ENCODE results near the gene SMCP.
A peak's percentile ranks its signal among the peaks of the same experiment; 100 is the strongest.

Gene SMCP

GRCh38 chr1:152878042-152878441, at the start of gene SMCP:
TSS of gene SMCP (plus strand) at chr1:152878322. CDS start at chr1:152884423, 6,101 bp downstream.
- no peak for DNase-seq

GRCh38 chr1:152836870-152837269, 41.3 kb upstream of the SMCP start:
- DNase-seq, result no peak

- no peak for DNase-seq
These were observed 35.6 kb upstream of the SMCP start, which contains the start of gene LCE6A for GRCh38 chr1:152842556-152842955. TSS of gene LCE6A (plus strand) at chr1:152842856. CDS start at chr1:152843521, 665 bp downstream.

- DNase-seq, result no peak
These were observed 22.5 kb upstream of the SMCP start for GRCh38 chr1:152855661-152856060.

GRCh38 chr1:152858062-152858461, 20.1 kb upstream of the SMCP start:
- no peak for DNase-seq

- no peak for DNase-seq
These were observed 18.4 kb upstream of the SMCP start, which contains the start of gene LCE7A for GRCh38 chr1:152859696-152860095. TSS of gene LCE7A (plus strand) at chr1:152859996. CDS start at chr1:152860698, 702 bp downstream.

GRCh38 chr1:152860129-152860528, 18.0 kb upstream of the SMCP start:
- no peak for DNase-seq

- no peak for DNase-seq
These were observed 16.7 kb upstream of the SMCP start for GRCh38 chr1:152861374-152861773.

GRCh38 chr1:152864443-152864842, 13.7 kb upstream of the SMCP start:
- no peak for DNase-seq

GRCh38 chr1:152866321-152866720, 11.8 kb upstream of the SMCP start:
- DNase-seq, result no peak

GRCh38 chr1:152869808-152870419, 8.2 kb upstream of the SMCP start:
- DNase-seq, result peak in 3 of 4 experiments; percentile 7 to 10 (median 7)

- DNase-seq, result no peak
These were observed 7.0 kb upstream of the SMCP start for GRCh38 chr1:152870831-152871730.

GRCh38 chr1:152871731-152872126, 6.4 kb upstream of the SMCP start:
- no peak for DNase-seq

- no peak for DNase-seq
These were observed 4.6 kb upstream of the SMCP start for GRCh38 chr1:152873495-152873894.

GRCh38 chr1:152876827-152877226, 1.3 kb upstream of the SMCP start:
- DNase-seq, result no peak

GRCh38 chr1:152879559-152880198, 1.6 kb downstream of the SMCP start:
- DNase-seq, result no peak

- DNase-seq, result no peak
These were observed 2.2 kb downstream of the SMCP start for GRCh38 chr1:152880316-152880715.

- DNase-seq, result no peak
These were observed 2.8 kb downstream of the SMCP start for GRCh38 chr1:152880907-152881306.

- DNase-seq, result no peak
These were observed 6.0 kb downstream of the SMCP start for GRCh38 chr1:152884085-152884484.

- no peak for DNase-seq
These were observed 6.4 kb downstream of the SMCP start for GRCh38 chr1:152884506-152884905.

GRCh38 chr1:152884966-152885624, 7.0 kb downstream of the SMCP start:
- no peak for DNase-seq

GRCh38 chr1:152886085-152886484, 8.0 kb downstream of the SMCP start:
- DNase-seq, result no peak
